GM19468 (cell line): ENCODE data around the gene PPP1R3F.

Experiments used
- ATAC-seq: cut with Tn5 transposase; IDR thresholded peaks from one replicate; pipeline ENCODE4 v1.9.1; 2021; ENCODE audit warnings: mild to moderate bottlenecking, moderate library complexity, moderate number of reproducible peaks; ENCODE audit not compliant: unreplicated experiment; ENCODE audit errors: extremely low read depth

Gene PPP1R3F

DNA sequence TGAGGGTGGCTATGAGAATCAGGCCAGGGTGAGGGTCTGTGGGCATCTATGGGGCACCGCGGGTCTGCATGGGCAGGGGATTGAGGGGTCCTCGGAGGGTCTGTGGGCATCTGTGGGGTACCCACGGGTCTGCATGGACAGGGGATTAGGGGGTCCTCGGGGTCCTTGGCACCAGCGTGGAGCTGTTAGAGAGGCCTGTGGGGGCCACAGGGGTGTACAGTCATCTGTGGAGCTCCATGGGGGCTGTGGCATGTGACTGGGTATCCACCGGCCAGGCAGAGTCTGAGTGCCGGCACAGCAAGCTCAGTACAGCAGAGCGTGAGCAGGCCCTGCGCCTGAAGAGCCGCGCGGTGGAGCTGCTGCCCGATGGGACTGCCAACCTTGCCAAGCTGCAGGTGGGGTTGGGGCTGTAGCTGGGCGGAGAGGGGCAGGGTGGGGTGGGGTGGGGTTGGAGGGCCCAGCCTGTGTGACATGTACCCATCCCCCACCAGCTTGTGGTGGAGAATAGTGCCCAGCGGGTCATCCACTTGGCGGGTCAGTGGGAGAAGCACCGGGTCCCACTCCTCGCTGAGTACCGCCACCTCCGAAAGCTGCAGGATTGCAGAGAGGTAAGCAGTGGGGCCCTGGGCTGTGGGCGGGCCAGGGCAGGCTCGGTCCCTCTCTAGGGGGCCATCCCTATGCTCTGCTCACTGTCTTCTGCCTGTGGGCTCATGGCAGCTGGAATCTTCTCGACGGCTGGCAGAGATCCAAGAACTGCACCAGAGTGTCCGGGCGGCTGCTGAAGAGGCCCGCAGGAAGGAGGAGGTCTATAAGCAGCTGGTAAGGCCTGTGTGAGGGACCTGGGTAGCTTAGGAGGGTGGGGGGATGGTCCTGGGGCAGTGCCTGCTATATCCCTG, 21.4 kb upstream of the PPP1R3F start:
- ATAC-seq = no peak

GRCh38 chrX:49249071-49249470, 20.5 kb upstream of the PPP1R3F start:
- no peak for ATAC-seq

- ATAC-seq = no peak
Measured at GRCh38 chrX:49249616-49250015, 20.0 kb upstream of the PPP1R3F start.

DNA sequence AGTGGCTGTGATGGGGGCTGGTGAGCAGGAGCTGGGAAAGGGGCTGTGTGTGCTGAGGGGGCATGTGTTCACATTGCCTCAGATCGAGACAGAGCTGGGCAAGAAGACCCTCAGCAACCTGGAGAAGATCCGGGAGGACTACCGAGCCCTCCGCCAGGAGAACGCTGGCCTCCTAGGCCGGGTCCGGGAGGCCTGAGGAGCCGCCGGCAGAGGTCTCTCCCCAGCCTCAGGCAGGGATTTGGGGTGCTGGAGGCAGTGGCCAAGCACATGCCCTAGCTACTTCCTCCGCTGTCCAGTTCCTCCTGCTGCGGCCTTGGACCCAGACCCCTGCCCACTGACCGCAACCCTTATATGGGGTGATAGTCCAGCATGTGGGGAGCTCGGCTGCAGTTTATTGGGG, 19.5 kb upstream of the PPP1R3F start:
- ATAC-seq = no peak

DNA sequence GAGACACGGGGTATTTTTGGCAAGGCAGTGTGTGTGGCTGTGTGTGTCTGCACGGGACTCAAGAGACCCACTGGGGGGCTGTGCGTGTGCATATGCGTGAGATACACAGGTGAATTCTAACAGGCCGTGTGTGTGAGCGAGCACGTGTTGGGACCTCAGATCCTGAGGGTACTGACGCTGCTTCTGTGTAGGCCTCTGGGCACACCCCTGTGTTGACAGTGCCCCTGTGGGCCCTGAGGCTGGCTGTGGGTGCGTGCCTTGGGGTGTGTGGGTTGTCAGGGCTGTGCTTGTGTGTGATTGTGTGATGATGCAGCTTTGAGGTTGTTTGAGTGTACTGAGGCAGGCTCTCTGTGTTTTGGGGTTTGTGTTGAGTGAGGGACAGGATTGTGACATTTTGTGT, 19.0 kb upstream of the PPP1R3F start:
- ATAC-seq = no peak

GRCh38 chrX:49251325-49251724, 18.3 kb upstream of the PPP1R3F start:
- no peak for ATAC-seq

DNA sequence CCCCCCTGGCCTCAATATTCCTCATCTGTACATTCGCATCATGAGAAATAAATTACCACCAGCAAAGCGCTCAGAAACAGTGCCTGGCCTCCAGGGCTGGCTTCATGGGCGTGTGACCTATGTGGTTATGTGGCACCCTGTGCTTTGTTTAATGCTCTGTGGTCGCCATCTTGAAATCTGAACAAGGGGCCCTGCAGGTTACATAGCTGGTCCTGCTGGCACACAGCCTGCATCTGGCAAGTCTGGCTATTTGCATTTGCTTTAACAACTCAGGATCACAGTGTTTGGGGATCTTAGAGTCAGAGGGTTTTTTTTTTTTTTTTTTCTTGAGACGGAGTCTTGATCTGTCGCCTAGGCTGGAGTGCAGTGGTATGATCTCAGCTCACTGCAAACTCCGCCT, 15.0 kb upstream of the PPP1R3F start:
- no peak for ATAC-seq

- no peak for ATAC-seq
Measured at GRCh38 chrX:49256268-49256995, 13.2 kb upstream of the PPP1R3F start.

DNA sequence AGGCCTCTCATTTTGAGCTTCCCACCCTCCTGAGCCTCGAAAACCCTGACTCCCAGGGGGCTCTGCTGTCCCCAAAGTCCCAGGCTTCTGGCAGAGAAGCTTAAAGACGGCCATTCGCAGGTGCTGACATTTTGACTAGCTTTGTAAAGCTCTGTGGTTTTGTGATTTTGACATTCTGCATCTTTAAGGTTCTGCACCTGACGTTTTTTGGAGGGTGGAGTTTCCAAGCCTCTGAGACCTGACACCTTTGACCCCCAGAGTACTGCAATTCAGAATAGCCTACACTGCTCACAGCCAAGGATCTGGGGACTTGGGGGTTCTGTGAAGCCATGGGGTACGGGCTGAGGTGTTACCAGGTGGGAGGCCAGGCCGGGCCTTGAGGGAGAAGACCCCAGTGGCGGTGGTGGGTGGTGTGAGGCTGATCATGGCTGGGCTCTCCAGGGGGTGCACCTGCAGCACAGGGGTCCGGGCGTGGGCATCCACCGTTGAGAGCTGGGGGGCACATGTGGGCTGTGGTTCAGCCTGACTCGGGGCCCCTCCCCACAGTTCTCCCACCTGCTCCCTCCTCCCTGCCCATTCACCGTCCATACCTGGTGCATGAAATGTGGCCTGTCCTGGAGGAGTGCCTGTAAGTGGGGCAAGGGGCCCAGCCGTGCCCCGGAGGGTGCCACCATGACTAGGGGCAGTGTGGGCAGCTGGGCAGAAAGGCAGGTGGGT, 12.4 kb upstream of the PPP1R3F start:
- ATAC-seq = no peak

DNA sequence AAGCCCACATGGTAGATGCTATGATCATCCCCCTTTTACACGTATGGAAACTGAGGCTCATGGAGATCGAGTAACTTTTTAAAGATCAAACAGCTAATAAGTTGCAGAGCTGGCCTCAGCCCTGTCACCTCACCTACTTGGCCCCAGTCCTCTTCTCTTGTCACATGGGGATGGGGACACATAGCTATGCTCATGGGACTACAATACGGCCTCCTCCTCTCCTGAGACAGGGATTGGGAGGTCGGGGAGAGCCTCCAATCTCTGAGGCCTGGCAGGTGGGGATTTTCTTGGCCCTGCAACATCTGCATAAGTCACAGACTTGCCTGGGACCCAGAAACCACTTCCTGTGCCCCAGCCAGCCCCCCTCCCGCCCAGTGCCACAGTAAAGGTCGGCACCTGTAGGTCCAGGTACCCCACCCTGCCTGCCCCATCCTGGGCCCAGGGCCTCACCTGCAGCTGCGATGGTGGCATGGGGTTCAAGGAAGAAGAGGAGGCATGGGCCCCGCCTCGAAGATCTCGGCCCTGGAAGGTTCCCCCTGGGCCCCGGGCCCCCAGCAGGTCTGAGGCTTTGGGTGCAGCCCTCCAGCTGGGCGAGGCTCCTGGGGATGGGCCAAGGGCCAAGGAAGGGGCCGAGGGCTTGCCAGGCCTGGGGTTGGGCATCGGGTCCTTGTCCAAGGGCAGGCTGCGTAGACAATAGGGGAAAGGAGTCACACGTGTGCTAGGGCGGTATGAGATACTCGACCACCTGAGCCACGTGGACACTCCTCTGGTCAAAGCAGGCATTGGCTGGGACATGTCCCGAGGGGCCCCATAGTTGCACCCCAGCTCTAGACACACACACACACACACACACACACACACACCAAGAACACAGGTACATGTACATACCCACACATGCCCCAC, 11.5 kb upstream of the PPP1R3F start:
- ATAC-seq = no peak

- ATAC-seq = no peak
Measured at GRCh38 chrX:49258749-49259124, 10.9 kb upstream of the PPP1R3F start.

- no peak for ATAC-seq
Measured at GRCh38 chrX:49260221-49260985, 9.2 kb upstream of the PPP1R3F start.

GRCh38 chrX:49262603-49263002, 7.0 kb upstream of the PPP1R3F start:
- ATAC-seq = no peak

GRCh38 chrX:49263631-49264030, 6.0 kb upstream of the PPP1R3F start:
- ATAC-seq = no peak

DNA sequence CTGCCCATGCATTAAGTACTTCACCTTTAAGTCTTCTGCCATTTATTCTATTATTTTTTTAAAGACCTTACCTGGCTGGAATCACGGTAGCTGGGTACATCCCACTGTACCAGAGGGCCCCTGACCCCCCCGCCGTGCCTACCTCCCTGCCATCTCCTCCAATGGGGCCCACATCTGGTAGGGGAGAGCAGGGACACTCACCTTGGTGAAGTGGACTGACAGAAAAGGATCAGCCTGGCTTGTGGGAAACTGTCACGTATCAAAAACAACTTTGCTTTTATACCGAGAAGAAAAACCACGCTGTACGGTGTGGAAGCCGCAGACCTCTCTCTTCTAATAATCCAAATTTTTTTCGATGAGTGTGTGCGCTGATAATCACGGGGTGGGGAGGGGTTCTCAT, 5.1 kb upstream of the PPP1R3F start, which contains the start of gene FOXP3:
Gene FOXP3, minus strand, starts transcription at position 251 of the 400 bp plus-strand sequence. CDS start 6,205 bp downstream, outside the sequence.
- ATAC-seq = no peak

DNA sequence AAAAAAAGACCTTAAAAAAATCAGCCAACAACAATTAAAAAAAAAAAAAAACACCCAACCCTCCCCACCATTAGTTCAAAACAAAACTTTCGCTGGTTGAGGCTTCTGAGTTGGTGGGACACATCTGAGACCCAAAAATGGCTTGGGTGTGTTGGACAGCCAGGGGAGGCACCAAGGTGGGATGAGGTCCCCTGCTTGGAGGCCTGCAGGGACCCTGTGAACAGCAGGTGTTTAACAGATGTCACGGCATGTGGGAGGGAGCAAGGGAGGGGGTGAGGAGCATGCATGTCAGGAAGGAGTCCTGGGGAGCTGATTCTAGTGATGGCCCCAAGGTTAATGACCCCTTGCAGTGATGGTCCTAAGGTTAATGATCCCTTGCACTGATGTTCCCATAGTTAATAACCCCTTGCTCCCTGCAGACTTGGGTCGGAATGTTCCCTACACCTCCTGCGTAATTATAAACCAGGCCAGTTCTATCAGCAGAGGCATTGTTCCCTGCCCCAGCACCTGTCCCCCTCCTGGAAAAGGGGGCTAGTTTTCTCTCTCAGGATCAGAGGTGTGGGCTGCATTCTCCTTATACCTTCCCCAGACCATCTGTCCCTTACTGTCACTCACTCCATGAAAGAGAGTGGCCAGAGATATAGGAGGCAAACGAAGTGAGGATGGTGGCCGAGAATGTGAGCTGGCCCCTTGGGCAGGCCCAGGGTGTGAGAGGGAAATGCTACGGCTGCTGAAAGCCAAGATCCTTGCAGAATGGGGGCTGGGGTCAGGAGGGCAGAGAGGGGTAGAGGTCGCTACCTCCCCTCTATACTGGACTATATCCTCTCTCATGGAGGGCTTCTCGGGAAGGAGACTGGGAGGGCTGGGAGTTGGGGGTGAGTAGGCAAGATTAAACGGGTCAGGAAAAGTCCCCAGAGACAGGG, 2.8 kb upstream of the PPP1R3F start:
- no peak for ATAC-seq

- ATAC-seq = no peak
Measured at GRCh38 chrX:49268702-49269009, 937 bp upstream of the PPP1R3F start.
